Endodermal cell (in vitro differentiated cells): ENCODE results near the gene ARHGEF11. TPM values are rescaled to one million over a fixed set of nuclear protein-coding genes. Genes with fewer than 3 reads are reported as not detected.

Experiments used
- DNase-seq: peaks from one replicate; pipeline ENCODE4 v3.0.0-alpha.2; 2017
- H3K27ac ChIP-seq: 2 replicates; pipeline ENCODE4 v1.5.1; 2013; ENCODE audit warnings: mild to moderate bottlenecking, low read depth, low read length, moderate library complexity
- H3K27me3 ChIP-seq: 2 replicates; pipeline ENCODE4 v1.6.1; 2013; ENCODE audit warnings: mild to moderate bottlenecking, low read length, moderate library complexity; ENCODE audit not compliant: insufficient read depth, control insufficient read depth, poor library complexity, severe bottlenecking
- H3K36me3 ChIP-seq: 2 replicates; pipeline ENCODE4 v1.7.0; 2013; ENCODE audit warnings: mild to moderate bottlenecking, low read length, moderate library complexity; ENCODE audit not compliant: control insufficient read depth, insufficient read depth
- H3K4me1 ChIP-seq: one replicate; pipeline ENCODE4 v1.7.0; 2013; ENCODE audit warnings: low read length; ENCODE audit not compliant: control insufficient read depth, insufficient read depth
- H3K4me3 ChIP-seq: 2 replicates; pipeline ENCODE4 v1.5.1; 2013; ENCODE audit warnings: mild to moderate bottlenecking, low read length, moderate library complexity
- H3K9ac ChIP-seq: 2 replicates; pipeline ENCODE4 v1.6.1; 2013; ENCODE audit warnings: mild to moderate bottlenecking, low read length, moderate library complexity; ENCODE audit not compliant: poor library complexity, severe bottlenecking; ENCODE audit errors: extremely low read depth
- H3K9me3 ChIP-seq: 2 replicates; pipeline ENCODE4 v1.6.1; 2013; ENCODE audit warnings: mild to moderate bottlenecking, low read length, moderate library complexity; ENCODE audit not compliant: control insufficient read depth
- H3K27ac Mint-ChIP-seq: 2 replicates; pipeline ENCODE4 v1.8.0; 2020; ENCODE audit warnings: mixed read lengths
- H3K27me3 Mint-ChIP-seq: 2 replicates; pipeline ENCODE4 v1.8.0; 2021; ENCODE audit warnings: mild to moderate bottlenecking, mixed read lengths; ENCODE audit not compliant: insufficient read depth
- H3K36me3 Mint-ChIP-seq: 2 replicates; pipeline ENCODE4 v1.8.0; 2020; ENCODE audit warnings: low read depth, mixed read lengths
- H3K4me1 Mint-ChIP-seq: 2 replicates; pipeline ENCODE4 v1.8.0; 2020; ENCODE audit warnings: mixed read lengths
- H3K4me3 Mint-ChIP-seq: 2 replicates; pipeline ENCODE4 v1.8.0; 2020; ENCODE audit warnings: mild to moderate bottlenecking, moderate library complexity, mixed read lengths
- H3K9me3 Mint-ChIP-seq: 2 replicates; pipeline ENCODE4 v1.8.0; 2020; ENCODE audit warnings: mild to moderate bottlenecking, mixed read lengths
- WGBS, 2 experiments: methylation state at CpG; one replicate each; pipeline versions ENCODE4 v1.1.5 to v1.1.7; 2013; ENCODE audit warnings: missing lambda C conversion rate in 2 of 2, mixed read lengths in 1 of 2; ENCODE audit not compliant: insufficient coverage in 1 of 2, insufficient read length in 1 of 2; 5-methylcytosine and 5-hydroxymethylcytosine counted together
- total RNA-seq, 2 donors: library from RNA; stranded (reverse); fragmentation: NEBNext Ultra II Directional in 1 of 2; extraction: Animal tissue kit (Norgen Biotek cat#: 25700) in 1 of 2; gene quantifications; 2 replicates in 1 of 2; 3 replicates in 1 of 2; pipeline ENCODE4 v1.2.1, GENCODE V29; 2021
- TF ChIP-seq, protein P1 (sequence below): fragments of 200-600 bp; sonication (generic); conservative IDR thresholded peaks from 2 replicates; pipeline ENCODE4 v1.5.0; 2021; ENCODE audit warnings: antibody characterized with exemption, mild to moderate bottlenecking

ARHGEF11 gene
- total RNA-seq, 2 donors from 2014 or later = 54.2 to 56.5 TPM

DNA sequence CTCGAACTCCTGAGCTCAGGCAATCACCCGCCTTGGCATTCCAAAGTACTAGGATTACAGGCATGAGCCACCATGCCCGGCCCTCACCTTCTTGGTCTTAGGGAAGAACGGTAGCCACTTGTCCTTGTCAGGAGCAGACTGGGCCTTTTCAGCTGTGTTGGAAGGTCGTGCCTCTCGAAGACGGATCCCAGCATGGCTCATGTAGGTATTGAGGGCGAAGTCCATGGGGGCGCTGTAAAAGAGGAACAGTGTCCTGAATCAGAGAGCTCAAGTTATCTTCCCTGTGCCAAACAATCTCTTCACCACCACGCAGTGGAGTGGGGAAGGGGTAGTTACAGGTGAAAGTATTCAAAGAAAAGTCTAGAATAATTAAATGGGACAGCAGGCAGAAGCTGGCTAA is 89.2 kb downstream of the ARHGEF11 start:
- H3K36me3 ChIP-seq = peaks cover 91% of the 10 kb centered on the region
- H3K27me3 ChIP-seq = no peaks in the 10 kb centered on the region
- WGBS, 2 experiments = 87 to 96% methylated on average over 9 to 10 of the region's 10 CpGs
- H3K4me1 Mint-ChIP-seq = peaks cover 13% of the 10 kb centered on the region
- no peak overlapping the region for H3K27ac Mint-ChIP-seq
- no peak overlapping the region for H3K27ac ChIP-seq
- no peak overlapping the region for H3K9ac ChIP-seq
- H3K4me3 Mint-ChIP-seq = no peak overlapping the region
- H3K27me3 Mint-ChIP-seq = no peaks in the 10 kb centered on the region
- H3K9me3 Mint-ChIP-seq = no peaks in the 10 kb centered on the region
- TF ChIP-seq, protein P1, sequence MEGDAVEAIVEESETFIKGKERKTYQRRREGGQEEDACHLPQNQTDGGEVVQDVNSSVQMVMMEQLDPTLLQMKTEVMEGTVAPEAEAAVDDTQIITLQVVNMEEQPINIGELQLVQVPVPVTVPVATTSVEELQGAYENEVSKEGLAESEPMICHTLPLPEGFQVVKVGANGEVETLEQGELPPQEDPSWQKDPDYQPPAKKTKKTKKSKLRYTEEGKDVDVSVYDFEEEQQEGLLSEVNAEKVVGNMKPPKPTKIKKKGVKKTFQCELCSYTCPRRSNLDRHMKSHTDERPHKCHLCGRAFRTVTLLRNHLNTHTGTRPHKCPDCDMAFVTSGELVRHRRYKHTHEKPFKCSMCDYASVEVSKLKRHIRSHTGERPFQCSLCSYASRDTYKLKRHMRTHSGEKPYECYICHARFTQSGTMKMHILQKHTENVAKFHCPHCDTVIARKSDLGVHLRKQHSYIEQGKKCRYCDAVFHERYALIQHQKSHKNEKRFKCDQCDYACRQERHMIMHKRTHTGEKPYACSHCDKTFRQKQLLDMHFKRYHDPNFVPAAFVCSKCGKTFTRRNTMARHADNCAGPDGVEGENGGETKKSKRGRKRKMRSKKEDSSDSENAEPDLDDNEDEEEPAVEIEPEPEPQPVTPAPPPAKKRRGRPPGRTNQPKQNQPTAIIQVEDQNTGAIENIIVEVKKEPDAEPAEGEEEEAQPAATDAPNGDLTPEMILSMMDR = no peak
- H3K4me1 ChIP-seq = peaks cover 7% of the 10 kb centered on the region
- H3K36me3 Mint-ChIP-seq = peaks cover 91% of the 10 kb centered on the region
- DNase-seq = no peak
- no peak overlapping the region for H3K4me3 ChIP-seq
- H3K9me3 ChIP-seq = no peaks in the 10 kb centered on the region

GRCh38 chr1:156953571-156953970 is 92.0 kb downstream of the ARHGEF11 start:
- Histone ChIP-seq H3K27me3 (no peaks in the 10 kb centered on the region), H3K9ac (no peak overlapping the region), H3K27ac (no peak overlapping the region), H3K4me3 (no peak overlapping the region), H3K36me3 (peaks cover 94% of the 10 kb centered on the region), H3K4me1 (peaks cover 8% of the 10 kb centered on the region), H3K9me3 (no peaks in the 10 kb centered on the region)
- H3K4me1 Mint-ChIP-seq = peaks cover 29% of the 10 kb centered on the region
- no peak overlapping the region for H3K4me3 Mint-ChIP-seq
- H3K36me3 Mint-ChIP-seq = peaks cover 83% of the 10 kb centered on the region
- TF ChIP-seq, protein P1 = no peak
- H3K27me3 Mint-ChIP-seq = no peaks in the 10 kb centered on the region
- WGBS, 2 experiments = 96% methylated on average over 2 of the region's 2 CpGs; no CpG with 5 or more reads in 1 of the 2 experiments
- DNase-seq = no peak
- no peaks in the 10 kb centered on the region for H3K9me3 Mint-ChIP-seq
- H3K27ac Mint-ChIP-seq = no peak overlapping the region

GRCh38 chr1:156951371-156951770 is 94.2 kb downstream of the ARHGEF11 start:
- H3K27ac Mint-ChIP-seq = no peak overlapping the region
- no peak overlapping the region for H3K9ac ChIP-seq
- peaks cover 29% of the 10 kb centered on the region for H3K4me1 Mint-ChIP-seq
- H3K9me3 ChIP-seq = no peaks in the 10 kb centered on the region
- no peak overlapping the region for H3K27ac ChIP-seq
- TF ChIP-seq, protein P1 = no peak
- WGBS, 2 experiments = 96 to 100% methylated on average over 5 of the region's 5 CpGs
- DNase-seq = no peak
- H3K36me3 ChIP-seq = peaks cover 95% of the 10 kb centered on the region
- H3K27me3 Mint-ChIP-seq = no peaks in the 10 kb centered on the region
- no peak overlapping the region for H3K4me3 ChIP-seq
- peaks cover 82% of the 10 kb centered on the region for H3K36me3 Mint-ChIP-seq
- H3K4me1 ChIP-seq = peaks cover 8% of the 10 kb centered on the region
- H3K4me3 Mint-ChIP-seq = no peak overlapping the region
- no peaks in the 10 kb centered on the region for H3K27me3 ChIP-seq
- no peaks in the 10 kb centered on the region for H3K9me3 Mint-ChIP-seq
